Measurements from ENCODE around the gene ZFR2.

DNA sequence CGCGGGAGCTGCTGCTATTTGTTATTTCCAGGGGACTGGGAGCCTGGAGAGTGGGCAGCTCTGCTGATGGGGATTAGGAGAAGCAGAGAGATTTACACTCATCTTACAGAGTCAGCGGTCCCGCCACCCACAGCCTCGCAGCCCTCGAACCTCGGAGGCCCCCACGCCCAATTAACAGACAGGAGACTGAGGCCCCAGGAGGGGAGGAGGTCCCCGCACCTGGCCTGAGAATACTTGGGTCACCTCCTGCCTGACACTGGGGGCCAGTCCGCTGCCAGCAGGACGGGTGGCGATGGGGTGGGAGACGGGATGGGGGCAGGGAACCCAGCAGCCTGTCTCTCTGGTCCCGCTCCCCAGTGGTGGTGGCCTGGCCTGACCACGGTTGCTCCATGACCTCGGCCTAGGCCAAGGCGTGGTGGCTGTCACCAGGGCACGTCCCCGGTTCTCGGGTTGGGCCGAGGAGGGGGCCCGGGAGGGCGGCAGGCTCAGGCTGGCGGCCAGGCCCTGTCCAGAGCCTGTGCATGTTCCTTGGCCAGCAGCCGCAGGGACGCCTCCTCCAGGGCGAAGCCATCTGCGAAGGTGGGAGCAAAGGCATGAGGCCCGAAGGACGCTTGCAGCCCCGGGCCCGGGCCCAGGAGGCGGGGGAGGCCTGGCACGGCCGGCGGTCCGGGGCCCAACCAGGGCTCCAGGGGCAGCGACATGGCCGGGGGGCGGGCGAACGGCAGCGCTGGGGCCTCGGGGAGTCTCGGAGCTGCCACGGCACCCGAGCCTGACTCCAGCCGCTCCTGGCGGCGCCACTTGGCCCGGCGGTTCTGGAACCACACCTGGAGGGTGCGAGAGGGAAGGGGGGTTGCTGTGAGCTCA, 98.5 kb downstream of the ZFR2 start:
- TF ChIP-seq POLR2A (IDR thresholded peaks at IDR 0.05; ENCODE audit: low read depth, low read length) (no peak), PAX5 (IDR thresholded peaks at IDR 0.05; ENCODE audit: insufficient read depth, low read length, severe bottlenecking) (no peak), POU2F2 (IDR thresholded peaks at IDR 0.05; ENCODE audit: low read depth, low read length) (no peak), POLR2AphosphoS5 (IDR thresholded peaks at IDR 0.05; ENCODE audit: low read depth, low read length) (no peak), SPI1 (IDR thresholded peaks at IDR 0.05; ENCODE audit: low read depth, low read length) (no peak)
